Gastrocnemius medialis (tissue), 4 donors: ENCODE data around the gene SLC25A17. TPM values are rescaled to one million over a fixed set of nuclear protein-coding genes. Genes with fewer than 3 reads are reported as not detected.
"Not testable (repeated sequence)": the region's sequence is repeated elsewhere in the genome, so short reads cannot be mapped to it uniquely, and the experiment has no call there.

Experiments
- ATAC-seq, 2 donors: fragments of 150-250 bp; one replicate each; pipeline ENCODE4 v1.9.1; 2016
- DNase-seq, 2 donors: peaks; one replicate each; pipeline ENCODE4 v3.0.0-alpha.2; 2019
- H3K27ac ChIP-seq, 4 donors: fragments of 200-600 bp; sonication (generic); 1 replicate in 1 of 4; 2 replicates in 3 of 4; pipeline ENCODE4 v1.5.1; 2016 to 2018; ENCODE audit warnings: mild to moderate bottlenecking in 2 of 4, moderate library complexity in 1 of 4
- H3K27me3 ChIP-seq, 3 donors: fragments of 200-600 bp; sonication (generic) in 2 of 3; 1 replicate in 1 of 3; 2 replicates in 2 of 3; pipeline versions ENCODE4 v1.5.1 to v1.6.0; 2016 to 2019; ENCODE audit warnings: mild to moderate bottlenecking in 1 of 3, moderate library complexity in 1 of 3
- H3K36me3 ChIP-seq, 2 donors: fragments of 200-600 bp; sonication (generic) in 1 of 2; one replicate each; pipeline ENCODE4 v1.5.1; 2017 to 2018
- H3K4me1 ChIP-seq, 2 donors: fragments of 200-600 bp; sonication (generic) in 1 of 2; one replicate each; pipeline ENCODE4 v1.5.1; 2016 to 2017; ENCODE audit warnings: mild to moderate bottlenecking in 2 of 2
- H3K4me3 ChIP-seq, 4 donors: fragments of 200-600 bp; sonication (generic) in 3 of 4; 1 replicate in 1 of 4; 2 replicates in 3 of 4; pipeline ENCODE4 v1.5.1; 2016 to 2019; ENCODE audit warnings: mild to moderate bottlenecking in 2 of 4
- H3K9me3 ChIP-seq, 3 donors: fragments of 200-600 bp; sonication (generic) in 2 of 3; 1 replicate in 1 of 3; 2 replicates in 2 of 3; pipeline ENCODE4 v1.5.1; 2016 to 2019
- POLR2A ChIP-seq, 2 donors: fragments of 450-650 bp; IDR thresholded peaks; one replicate each; pipeline ENCODE4 v1.6.1; 2017; ENCODE audit warnings: antibody characterized with exemption in 2 of 2, mild to moderate bottlenecking in 2 of 2, moderate library complexity in 2 of 2
- in situ Hi-C, 4 donors: fragments of 200-750 bp; cut with MboI; loops; one replicate each; pipeline versions ENCODE4 v1.15.0 to v1.8.0; 2017; ENCODE audit warnings: low sequenced_read_pairs in 4 of 4
- intact Hi-C: fragments of 100-400 bp; cut with DNase I; formaldehyde crosslinking; loops from one replicate; pipeline ENCODE4 v1.15.1; 2023; ENCODE audit warnings: low total_unique reads
- total RNA-seq, 4 donors: library from RNA; depleted of rRNA; stranded (reverse); fragments of >200 nt; gene quantifications; one replicate each; pipeline versions ENCODE4 v1.1.0 to v1.2.3, GENCODE V29; 2016
- TF ChIP-seq, protein P1 (sequence below), 5 experiments: fragments of 450-650 bp in 3 of 5; fragments of 200-600 bp in 2 of 5; sonication (generic) in 2 of 5; IDR thresholded peaks in 4 of 5; conservative IDR thresholded peaks in 1 of 5; 1 replicate in 4 of 5; 2 replicates in 1 of 5; pipeline ENCODE4 v1.5.1; 2016 to 2019; ENCODE audit warnings: antibody characterized with exemption in 5 of 5, mild to moderate bottlenecking in 3 of 5, moderate library complexity in 3 of 5

The SLC25A17 gene
- total RNA-seq, 4 donors from 2014 or later, result 2.6 to 12.2 (median 3.8) TPM

DNA sequence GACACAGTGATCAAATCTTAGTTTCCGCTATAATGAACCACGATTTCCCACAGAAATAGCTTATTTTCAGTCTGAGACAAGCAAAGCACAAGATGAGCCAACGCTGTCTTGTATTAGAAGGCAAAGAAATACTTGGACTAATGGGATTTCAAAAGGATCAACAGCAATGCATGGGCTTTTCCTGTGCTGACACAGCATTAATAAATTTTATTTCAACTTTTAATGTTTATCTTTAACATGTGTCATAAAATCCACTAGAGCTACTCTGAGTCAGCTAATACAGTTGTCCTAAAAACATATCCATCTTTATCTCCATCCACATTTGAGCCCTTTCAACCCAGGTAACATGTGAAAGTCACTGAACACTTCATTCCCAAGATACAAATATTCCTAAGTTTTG, 15.5 kb upstream of the SLC25A17 start:
- Histone ChIP-seq H3K27ac (no peak overlapping the region), H3K36me3 (peaks cover 0 to 70% of the 10 kb centered on the region in 2 donors), H3K4me1 (peaks cover 3 to 8% of the 10 kb centered on the region in 2 donors), H3K9me3 (no peaks in the 10 kb centered on the region), H3K4me3 (no peak overlapping the region), H3K27me3 (no peaks in the 10 kb centered on the region)
- in situ Hi-C loops, result no loop called here
- ATAC-seq (no peak), DNase-seq (no peak)
- no peak for TF ChIP-seq POLR2A (IDR thresholded peaks at IDR 0.05)
- intact Hi-C loops, result no loop called here

DNA sequence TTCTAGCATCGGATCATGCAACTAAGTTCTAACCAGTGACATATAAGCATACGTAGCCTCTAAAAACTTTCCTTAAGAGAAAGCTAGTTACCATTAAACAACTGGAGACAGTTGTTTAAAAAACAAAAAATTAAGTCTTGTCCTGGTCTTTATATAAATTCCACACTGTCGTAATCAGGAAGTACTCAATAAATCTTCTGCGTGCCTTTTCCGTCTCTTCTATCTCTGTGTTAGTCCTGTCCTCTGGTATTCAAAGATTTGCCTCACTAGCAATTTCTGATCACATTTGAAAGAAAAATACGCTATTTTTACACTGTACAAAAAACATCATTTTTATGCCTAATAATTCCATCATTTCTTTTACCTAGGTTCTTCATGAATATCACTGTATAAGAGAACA, 10.0 kb upstream of the SLC25A17 start:
- DNase-seq, result no peak
- H3K4me1 ChIP-seq, result peaks cover 0 to 3% of the 10 kb centered on the region in 2 donors
- intact Hi-C loops (no loop called here), in situ Hi-C loops (no loop called here)
- no peak overlapping the region for H3K27ac ChIP-seq
- no peak for ATAC-seq
- H3K4me3 ChIP-seq, result no peak overlapping the region
- TF ChIP-seq, protein P1, sequence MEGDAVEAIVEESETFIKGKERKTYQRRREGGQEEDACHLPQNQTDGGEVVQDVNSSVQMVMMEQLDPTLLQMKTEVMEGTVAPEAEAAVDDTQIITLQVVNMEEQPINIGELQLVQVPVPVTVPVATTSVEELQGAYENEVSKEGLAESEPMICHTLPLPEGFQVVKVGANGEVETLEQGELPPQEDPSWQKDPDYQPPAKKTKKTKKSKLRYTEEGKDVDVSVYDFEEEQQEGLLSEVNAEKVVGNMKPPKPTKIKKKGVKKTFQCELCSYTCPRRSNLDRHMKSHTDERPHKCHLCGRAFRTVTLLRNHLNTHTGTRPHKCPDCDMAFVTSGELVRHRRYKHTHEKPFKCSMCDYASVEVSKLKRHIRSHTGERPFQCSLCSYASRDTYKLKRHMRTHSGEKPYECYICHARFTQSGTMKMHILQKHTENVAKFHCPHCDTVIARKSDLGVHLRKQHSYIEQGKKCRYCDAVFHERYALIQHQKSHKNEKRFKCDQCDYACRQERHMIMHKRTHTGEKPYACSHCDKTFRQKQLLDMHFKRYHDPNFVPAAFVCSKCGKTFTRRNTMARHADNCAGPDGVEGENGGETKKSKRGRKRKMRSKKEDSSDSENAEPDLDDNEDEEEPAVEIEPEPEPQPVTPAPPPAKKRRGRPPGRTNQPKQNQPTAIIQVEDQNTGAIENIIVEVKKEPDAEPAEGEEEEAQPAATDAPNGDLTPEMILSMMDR (IDR thresholded peaks at IDR 0.05 in 4 of 5, conservative IDR thresholded peaks at IDR 0.05 in 1 of 5), result no peak
- no peak for TF ChIP-seq POLR2A (IDR thresholded peaks at IDR 0.05)
- peaks cover 0 to 83% of the 10 kb centered on the region in 2 donors for H3K36me3 ChIP-seq
- H3K27me3 ChIP-seq, result no peaks in the 10 kb centered on the region
- no peaks in the 10 kb centered on the region for H3K9me3 ChIP-seq

DNA sequence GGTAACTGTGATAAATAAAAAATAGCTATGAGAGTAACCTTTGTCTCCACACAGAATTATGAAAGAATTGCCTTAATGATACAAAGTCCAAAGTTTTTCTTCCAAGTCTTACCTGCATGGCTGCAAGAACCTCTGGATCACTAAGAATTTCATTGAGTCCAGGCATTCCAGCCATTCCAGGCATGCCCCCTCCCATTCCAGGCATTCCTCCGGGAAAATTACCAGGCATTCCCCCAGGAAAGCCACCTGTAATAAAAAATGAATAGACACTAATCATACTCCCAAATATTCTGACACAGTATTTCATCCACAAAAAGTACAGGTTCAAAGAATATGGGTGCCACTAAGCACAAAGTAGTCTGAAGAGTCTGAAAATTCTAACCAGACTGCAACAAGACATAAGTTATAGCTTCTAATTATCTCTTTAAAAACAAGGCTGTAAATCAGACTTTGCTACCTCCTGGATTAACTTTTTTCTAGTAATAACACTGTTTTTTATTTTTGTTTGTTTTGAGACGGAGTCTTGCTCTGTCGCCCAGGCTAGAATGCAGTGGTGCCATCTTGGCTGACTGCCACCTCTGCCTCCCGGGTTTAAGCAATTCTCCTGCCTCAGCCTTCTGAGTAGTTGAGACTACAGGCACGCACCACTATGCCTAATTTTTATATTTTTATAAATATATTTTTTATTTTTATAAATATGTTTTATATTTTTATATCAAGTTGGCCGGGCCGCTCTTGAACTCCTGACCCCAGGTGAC, 8.0 kb upstream of the SLC25A17 start:
- ATAC-seq (no peak), DNase-seq (no peak)
- Histone ChIP-seq H3K27ac (no peak overlapping the region), H3K36me3 (peaks cover 0 to 80% of the 10 kb centered on the region in 2 donors), H3K4me1 (peaks cover 0 to under 1% of the 10 kb centered on the region in 2 donors), H3K9me3 (no peaks in the 10 kb centered on the region), H3K27me3 (no peaks in the 10 kb centered on the region), H3K4me3 (no peak overlapping the region)
- intact Hi-C loops, result no loop called here
- in situ Hi-C loops, result no loop called here
- TF ChIP-seq, protein P1 (IDR thresholded peaks at IDR 0.05 in 4 of 5, conservative IDR thresholded peaks at IDR 0.05 in 1 of 5), result no peak
- TF ChIP-seq POLR2A (IDR thresholded peaks at IDR 0.05), result no peak

DNA sequence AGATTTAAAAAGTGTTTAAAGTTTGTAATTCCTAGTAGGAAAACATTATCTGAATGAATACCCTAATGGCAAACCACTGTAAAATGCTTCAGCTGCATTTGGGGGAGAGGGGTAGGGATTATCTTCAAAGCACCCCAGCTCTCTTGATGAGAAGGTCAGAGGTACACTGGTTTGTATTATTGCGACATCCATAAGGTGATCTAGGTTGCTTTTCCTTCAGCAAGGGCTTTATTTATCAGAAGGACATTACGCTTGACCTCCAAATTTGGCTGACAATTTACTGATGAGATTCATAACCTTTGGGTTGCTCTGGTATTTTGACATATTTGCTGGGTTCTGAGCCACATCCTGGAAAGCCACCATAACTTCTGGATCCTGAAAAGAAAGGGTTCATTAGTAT, 7.1 kb upstream of the SLC25A17 start:
- H3K4me1 ChIP-seq, ATAC-seq, intact Hi-C loops, H3K9me3 ChIP-seq, H3K27ac ChIP-seq, DNase-seq, H3K27me3 ChIP-seq, H3K4me3 ChIP-seq, in situ Hi-C loops: not testable (repeated sequence)
- H3K36me3 ChIP-seq, result peaks cover 0 to 71% of the 10 kb centered on the region in 2 donors

DNA sequence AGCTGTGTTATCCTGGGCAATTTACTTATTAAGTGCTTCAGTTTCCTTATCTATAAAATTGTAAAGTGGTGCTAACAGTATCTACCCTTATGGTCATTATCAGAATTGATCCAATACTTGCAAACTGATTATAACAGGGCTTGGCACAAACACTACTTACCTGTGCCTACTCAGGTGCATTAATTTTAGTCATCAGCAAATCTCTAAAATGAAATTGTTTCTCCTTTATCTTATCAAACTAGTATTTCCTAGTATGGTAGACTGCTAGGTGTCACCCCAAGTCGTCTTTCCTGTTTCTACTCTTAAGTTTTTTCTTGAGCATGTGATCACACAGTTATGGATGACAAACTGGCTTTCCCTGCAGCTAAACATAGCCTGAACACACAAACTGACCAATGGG, 4.3 kb upstream of the SLC25A17 start:
- ATAC-seq, result no peak

More for the DNA sequence above, 4.3 kb upstream of the SLC25A17 start:
- Histone ChIP-seq H3K27ac (no peak overlapping the region), H3K9me3 (no peaks in the 10 kb centered on the region), H3K4me3 (no peak overlapping the region), H3K36me3 (peaks cover 0 to 43% of the 10 kb centered on the region in 2 donors), H3K27me3 (no peaks in the 10 kb centered on the region), H3K4me1 (peaks cover 10 to 15% of the 10 kb centered on the region in 2 donors)
- intact Hi-C loops (no loop called here), in situ Hi-C loops (no loop called here)
- no peak for DNase-seq
- no peak for TF ChIP-seq POLR2A (IDR thresholded peaks at IDR 0.05)
- TF ChIP-seq, protein P1 (IDR thresholded peaks at IDR 0.05 in 4 of 5, conservative IDR thresholded peaks at IDR 0.05 in 1 of 5), result no peak
